ENCODE results near the gene FAM117A.
"Not testable (repeated sequence)": the region's sequence is repeated elsewhere in the genome, so short reads cannot be mapped to it uniquely, and the experiment has no call there.

Gene FAM117A

DNA sequence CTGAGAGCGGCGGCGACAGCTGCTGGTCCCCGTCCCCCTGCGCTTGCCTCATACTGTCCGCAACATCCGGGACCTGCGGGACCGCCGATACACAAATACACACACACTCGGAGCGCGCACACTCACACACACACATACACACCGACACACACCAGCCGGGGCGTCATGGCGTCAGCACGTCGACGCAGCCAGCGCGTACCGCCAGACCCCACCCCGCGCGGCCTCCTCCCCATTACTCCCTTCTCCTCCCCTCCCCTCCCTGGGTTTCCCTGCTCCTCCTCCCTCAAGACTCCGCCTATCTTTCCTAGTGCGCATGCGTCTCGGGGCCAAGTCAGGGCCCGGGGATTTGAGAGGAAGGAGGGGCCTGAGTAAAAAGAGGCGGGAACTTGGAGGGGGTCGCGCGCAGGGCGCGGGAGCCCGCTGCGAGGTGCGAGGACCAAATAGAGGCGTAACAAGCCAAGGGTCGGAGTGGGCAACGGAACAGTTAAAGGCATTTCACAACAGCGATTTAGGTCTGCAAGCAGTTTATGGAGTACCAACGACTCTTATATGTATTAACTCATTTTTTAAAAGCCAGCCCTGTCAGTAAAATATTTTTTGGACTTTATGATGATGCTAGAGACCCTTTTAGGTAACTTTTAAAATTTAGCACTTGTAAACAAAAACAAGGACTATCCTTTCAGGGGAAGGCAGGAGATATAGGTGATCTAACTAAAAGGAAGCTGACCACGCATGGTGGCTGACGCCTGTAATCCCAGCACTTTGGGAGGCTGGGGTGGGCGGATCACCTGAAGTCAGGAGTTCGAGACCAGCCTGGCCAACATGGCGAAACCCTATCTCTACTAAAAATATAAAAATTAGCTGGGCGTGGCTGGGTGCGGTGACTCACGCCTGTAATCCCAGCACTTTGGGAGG lies 85.7 kb downstream of the FAM117A start, which contains the start of gene SPOP:
Gene SPOP (minus strand): TSS at position 165 of the 915 bp plus-strand sequence. CDS start 55,287 bp downstream, outside the sequence.
- DNase-seq (ENCODE audit: low read depth), result peak; percentile 99

DNA sequence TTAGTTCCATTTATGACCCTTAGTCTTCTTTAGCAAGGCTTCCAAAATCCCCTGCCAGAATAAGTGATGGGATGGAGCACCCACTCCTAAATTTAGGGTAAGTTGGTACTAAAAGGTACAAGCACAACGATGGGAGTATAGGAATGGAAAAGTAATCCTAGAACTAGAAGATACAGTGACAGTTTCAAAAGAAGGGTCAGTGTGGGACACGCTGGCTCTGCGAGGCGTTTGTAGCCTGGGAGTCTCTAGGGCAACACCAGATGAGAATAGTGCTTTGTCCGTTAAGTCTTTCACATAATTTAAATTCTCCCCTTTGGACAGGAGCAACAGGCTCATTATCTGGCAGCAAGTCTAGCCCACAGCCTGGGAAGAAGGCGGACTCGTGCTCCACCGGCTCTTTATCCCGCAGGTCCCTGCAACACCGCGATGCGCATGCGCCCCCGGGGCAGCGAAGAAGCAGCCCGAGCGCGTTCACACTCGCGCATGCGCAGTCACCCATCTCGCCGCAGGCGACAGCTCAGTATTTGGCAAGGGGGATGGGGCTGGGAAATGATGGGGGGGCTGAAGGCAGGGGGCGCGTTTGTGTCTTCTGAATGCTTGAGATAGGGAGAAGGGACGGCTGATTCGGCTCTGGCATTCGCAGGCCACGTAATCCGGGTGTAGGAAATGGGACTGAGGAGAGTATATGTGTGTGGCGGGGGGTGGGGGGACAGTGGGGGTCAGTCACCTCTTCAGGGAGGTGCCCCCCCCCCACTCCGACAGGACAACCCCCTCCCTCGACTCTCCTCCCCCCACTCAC lies 86.6 kb downstream of the FAM117A start:
- DNase-seq (ENCODE audit: low read depth), result peak; percentile 91

- peak; percentile 23 for DNase-seq (ENCODE audit: low read depth)
These were observed 87.6 kb downstream of the FAM117A start for GRCh38 chr17:49676276-49676868.

DNA sequence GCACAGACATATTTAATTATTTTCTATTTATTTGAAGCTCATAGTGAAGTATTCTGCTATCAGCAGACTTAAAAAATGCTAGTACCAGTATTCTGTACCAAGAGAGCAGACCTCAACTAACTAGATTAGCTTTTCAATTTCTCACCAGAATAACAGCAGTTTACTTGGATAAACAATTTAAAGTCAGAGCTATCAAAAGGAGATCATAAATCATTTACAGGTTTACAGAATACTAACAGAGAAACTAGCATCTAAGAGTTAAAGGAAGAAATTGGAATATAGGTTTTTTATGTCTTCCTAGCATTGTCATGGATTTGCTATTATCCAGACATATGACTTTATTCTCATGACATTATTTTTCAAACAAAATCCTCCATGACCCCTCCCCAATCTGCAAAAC lies 89.4 kb downstream of the FAM117A start:
- DNase-seq (ENCODE audit: low read depth), result no peak

GRCh38 chr17:49673679-49674078 lies 90.3 kb downstream of the FAM117A start:
- not testable (repeated sequence) for DNase-seq (ENCODE audit: low read depth)

DNA sequence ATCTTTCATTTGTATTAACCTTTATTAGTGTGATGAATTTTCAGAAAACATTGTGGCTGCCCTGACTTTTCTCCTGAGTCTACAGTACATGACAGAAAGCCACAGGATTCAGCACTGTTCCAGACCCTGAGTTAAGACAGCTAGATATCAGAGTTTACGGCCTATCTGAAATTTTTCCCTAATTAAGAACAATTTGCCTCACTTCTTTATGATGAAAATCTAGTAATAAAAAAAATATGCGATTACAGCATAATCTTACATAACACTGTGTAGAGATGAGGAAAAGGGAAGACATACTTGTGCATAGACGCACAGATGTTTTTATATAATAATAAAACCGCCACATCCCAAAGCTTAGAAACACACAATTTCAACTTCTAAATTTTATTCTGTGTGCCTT lies 93.3 kb downstream of the FAM117A start:
- DNase-seq (ENCODE audit: low read depth), result no peak

DNA sequence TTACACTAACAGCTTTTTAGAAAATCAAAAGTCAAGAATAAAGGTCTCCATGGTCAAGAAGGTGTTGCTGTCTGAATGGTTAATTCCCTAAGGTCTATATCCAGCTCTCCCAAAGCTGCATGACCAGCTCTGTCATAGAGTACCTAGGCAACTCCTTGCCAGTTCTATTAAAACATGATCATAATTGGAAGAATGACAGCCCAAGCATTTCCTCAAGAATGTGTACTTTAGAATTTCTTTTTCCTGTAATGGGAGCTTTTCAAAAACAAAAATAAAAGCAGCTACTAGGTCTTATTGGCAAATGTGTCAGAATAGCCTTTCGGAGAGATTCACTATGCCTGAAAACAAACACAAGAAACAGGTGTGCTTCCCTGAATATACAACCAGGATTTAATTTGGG lies 93.9 kb downstream of the FAM117A start:
- DNase-seq (ENCODE audit: low read depth), result no peak

GRCh38 chr17:49667854-49668253 lies 96.1 kb downstream of the FAM117A start:
- no peak for DNase-seq (ENCODE audit: low read depth)

DNA sequence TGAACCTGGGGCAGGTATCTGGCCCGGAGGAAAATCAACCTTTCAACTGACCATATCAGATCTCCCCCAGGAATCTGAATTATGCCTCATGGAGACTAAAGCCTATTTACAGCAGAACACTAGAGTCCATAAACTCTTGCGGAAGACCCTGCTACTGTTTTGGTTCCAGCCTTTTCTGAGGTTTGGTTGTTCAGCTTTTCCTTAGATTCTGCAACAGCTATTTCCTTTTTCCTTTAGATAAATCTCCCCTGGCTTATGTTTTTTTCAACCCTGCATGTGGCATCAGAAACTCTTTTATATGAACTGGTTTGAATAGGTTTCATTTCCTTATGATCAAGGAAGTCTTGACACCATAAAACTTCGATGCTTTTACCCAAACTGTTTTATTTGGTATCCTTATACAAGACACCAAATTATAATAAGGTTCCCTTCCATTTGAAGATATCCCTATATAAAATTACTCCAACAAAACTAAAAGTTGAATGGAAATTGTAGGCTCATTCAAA lies 99.2 kb downstream of the FAM117A start:
- DNase-seq (ENCODE audit: low read depth), result no peak
